PFSK-1 (cell line): Measurements from ENCODE around the gene NUDT16L1.

Experiments used
- FOXP2 ChIP-seq: optimal IDR thresholded peaks from 2 replicates; pipeline ENCODE3; 2011; ENCODE audit warnings: borderline replicate concordance, control low read depth, inconsistent platforms; ENCODE audit not compliant: insufficient read depth; ENCODE audit errors: extremely low read length, extremely low read depth
- POLR2AphosphoS5 ChIP-seq: IDR thresholded peaks from 2 replicates; pipeline ENCODE4 v1.6.1; 2012; ENCODE audit warnings: low read depth, mild to moderate bottlenecking, control low read depth, low read length, moderate library complexity
- REST ChIP-seq, 2 experiments: IDR thresholded peaks; 2 replicates each; pipeline versions ENCODE4 v1.6.1 to v1.8.0; 2011 to 2012; ENCODE audit warnings: low read depth in 2 of 2, low read length in 2 of 2, control low read depth in 1 of 2, inconsistent platforms in 1 of 2, mild to moderate bottlenecking in 1 of 2, moderate library complexity in 1 of 2; ENCODE audit not compliant: insufficient read depth in 1 of 2
- SIN3A ChIP-seq: IDR thresholded peaks from 2 replicates; pipeline ENCODE4 v1.6.1; 2012; ENCODE audit warnings: mild to moderate bottlenecking, low read length, moderate library complexity, borderline replicate concordance; ENCODE audit not compliant: insufficient read depth
- TAF1 ChIP-seq: IDR thresholded peaks from 2 replicates; pipeline ENCODE4 v1.6.1; 2012; ENCODE audit warnings: low read length, control low read depth, borderline replicate concordance; ENCODE audit not compliant: insufficient read depth

NUDT16L1 gene

GRCh38 chr16:4687946-4688673, 5.3 kb upstream of the NUDT16L1 start:
- TF ChIP-seq SIN3A (no peak), POLR2AphosphoS5 (no peak), TAF1 (no peak), REST (IDR thresholded peaks at IDR 0.05; ENCODE audit: insufficient read depth in 1 of 2, low read depth in 2 of 2, low read length in 2 of 2) (no peak), FOXP2 (no peak)

GRCh38 chr16:4688674-4689045, 4.7 kb upstream of the NUDT16L1 start:
- no peak for TF ChIP-seq SIN3A
- TF ChIP-seq FOXP2 = no peak
- no peak for TF ChIP-seq TAF1
- no peak for TF ChIP-seq REST (IDR thresholded peaks at IDR 0.05; ENCODE audit: insufficient read depth in 1 of 2, low read depth in 2 of 2, low read length in 2 of 2)
- TF ChIP-seq POLR2AphosphoS5 = no peak

- TF ChIP-seq SIN3A (no peak), POLR2AphosphoS5 (no peak), FOXP2 (no peak), REST (IDR thresholded peaks at IDR 0.05; ENCODE audit: insufficient read depth in 1 of 2, low read depth in 2 of 2, low read length in 2 of 2) (no peak), TAF1 (no peak)
These were observed 4.2 kb upstream of the NUDT16L1 start for GRCh38 chr16:4689091-4689671.

- TF ChIP-seq FOXP2 = no peak
- TF ChIP-seq TAF1 = no peak
- no peak for TF ChIP-seq SIN3A
- no peak for TF ChIP-seq POLR2AphosphoS5
- no peak for TF ChIP-seq REST (IDR thresholded peaks at IDR 0.05; ENCODE audit: insufficient read depth in 1 of 2, low read depth in 2 of 2, low read length in 2 of 2)
These were observed 3.3 kb upstream of the NUDT16L1 start for GRCh38 chr16:4689864-4690704.
